Endodermal cell (in vitro differentiated cells): ENCODE measurements around the gene ATP10B. TPM values are rescaled to one million over a fixed set of nuclear protein-coding genes. Genes with fewer than 3 reads are reported as not detected.

ENCODE experiments used
- DNase-seq: peaks from one replicate; pipeline ENCODE4 v3.0.0-alpha.2; 2017
- H3K27ac ChIP-seq: 2 replicates; pipeline ENCODE4 v1.5.1; 2013; ENCODE audit warnings: mild to moderate bottlenecking, low read depth, low read length, moderate library complexity
- H3K27me3 ChIP-seq: 2 replicates; pipeline ENCODE4 v1.6.1; 2013; ENCODE audit warnings: mild to moderate bottlenecking, low read length, moderate library complexity; ENCODE audit not compliant: insufficient read depth, control insufficient read depth, poor library complexity, severe bottlenecking
- H3K36me3 ChIP-seq: 2 replicates; pipeline ENCODE4 v1.7.0; 2013; ENCODE audit warnings: mild to moderate bottlenecking, low read length, moderate library complexity; ENCODE audit not compliant: control insufficient read depth, insufficient read depth
- H3K4me1 ChIP-seq: one replicate; pipeline ENCODE4 v1.7.0; 2013; ENCODE audit warnings: low read length; ENCODE audit not compliant: control insufficient read depth, insufficient read depth
- H3K4me3 ChIP-seq: 2 replicates; pipeline ENCODE4 v1.5.1; 2013; ENCODE audit warnings: mild to moderate bottlenecking, low read length, moderate library complexity
- H3K9ac ChIP-seq: 2 replicates; pipeline ENCODE4 v1.6.1; 2013; ENCODE audit warnings: mild to moderate bottlenecking, low read length, moderate library complexity; ENCODE audit not compliant: poor library complexity, severe bottlenecking; ENCODE audit errors: extremely low read depth
- H3K9me3 ChIP-seq: 2 replicates; pipeline ENCODE4 v1.6.1; 2013; ENCODE audit warnings: mild to moderate bottlenecking, low read length, moderate library complexity; ENCODE audit not compliant: control insufficient read depth
- H3K27ac Mint-ChIP-seq: 2 replicates; pipeline ENCODE4 v1.8.0; 2020; ENCODE audit warnings: mixed read lengths
- H3K27me3 Mint-ChIP-seq: 2 replicates; pipeline ENCODE4 v1.8.0; 2021; ENCODE audit warnings: mild to moderate bottlenecking, mixed read lengths; ENCODE audit not compliant: insufficient read depth
- H3K36me3 Mint-ChIP-seq: 2 replicates; pipeline ENCODE4 v1.8.0; 2020; ENCODE audit warnings: low read depth, mixed read lengths
- H3K4me1 Mint-ChIP-seq: 2 replicates; pipeline ENCODE4 v1.8.0; 2020; ENCODE audit warnings: mixed read lengths
- H3K4me3 Mint-ChIP-seq: 2 replicates; pipeline ENCODE4 v1.8.0; 2020; ENCODE audit warnings: mild to moderate bottlenecking, moderate library complexity, mixed read lengths
- H3K9me3 Mint-ChIP-seq: 2 replicates; pipeline ENCODE4 v1.8.0; 2020; ENCODE audit warnings: mild to moderate bottlenecking, mixed read lengths
- WGBS, 2 experiments: methylation state at CpG; one replicate each; pipeline versions ENCODE4 v1.1.5 to v1.1.7; 2013; ENCODE audit warnings: missing lambda C conversion rate in 2 of 2, mixed read lengths in 1 of 2; ENCODE audit not compliant: insufficient coverage in 1 of 2, insufficient read length in 1 of 2; 5-methylcytosine and 5-hydroxymethylcytosine counted together
- total RNA-seq, 2 donors: library from RNA; stranded (reverse); fragmentation: NEBNext Ultra II Directional in 1 of 2; extraction: Animal tissue kit (Norgen Biotek cat#: 25700) in 1 of 2; gene quantifications; 2 replicates in 1 of 2; 3 replicates in 1 of 2; pipeline ENCODE4 v1.2.1, GENCODE V29; 2021
- TF ChIP-seq, protein P1 (sequence below): fragments of 200-600 bp; sonication (generic); conservative IDR thresholded peaks from 2 replicates; pipeline ENCODE4 v1.5.0; 2021; ENCODE audit warnings: antibody characterized with exemption, mild to moderate bottlenecking

The ATP10B gene
- total RNA-seq, 2 donors from 2014 or later = 0.15 to 0.38 TPM

GRCh38 chr5:160694896-160695295 is 157.1 kb downstream of the ATP10B start:
- Mint-ChIP-seq H3K9me3 (no peaks in the 10 kb centered on the region), H3K36me3 (no peaks in the 10 kb centered on the region), H3K27ac (no peak overlapping the region), H3K4me1 (peaks cover 12% of the 10 kb centered on the region), H3K4me3 (no peak overlapping the region), H3K27me3 (no peaks in the 10 kb centered on the region)
- no peaks in the 10 kb centered on the region for H3K27me3 ChIP-seq
- peaks cover 3% of the 10 kb centered on the region for H3K4me1 ChIP-seq
- H3K9me3 ChIP-seq = no peaks in the 10 kb centered on the region
- no peak overlapping the region for H3K4me3 ChIP-seq
- DNase-seq = no peak
- no peak overlapping the region for H3K27ac ChIP-seq
- TF ChIP-seq, protein P1, sequence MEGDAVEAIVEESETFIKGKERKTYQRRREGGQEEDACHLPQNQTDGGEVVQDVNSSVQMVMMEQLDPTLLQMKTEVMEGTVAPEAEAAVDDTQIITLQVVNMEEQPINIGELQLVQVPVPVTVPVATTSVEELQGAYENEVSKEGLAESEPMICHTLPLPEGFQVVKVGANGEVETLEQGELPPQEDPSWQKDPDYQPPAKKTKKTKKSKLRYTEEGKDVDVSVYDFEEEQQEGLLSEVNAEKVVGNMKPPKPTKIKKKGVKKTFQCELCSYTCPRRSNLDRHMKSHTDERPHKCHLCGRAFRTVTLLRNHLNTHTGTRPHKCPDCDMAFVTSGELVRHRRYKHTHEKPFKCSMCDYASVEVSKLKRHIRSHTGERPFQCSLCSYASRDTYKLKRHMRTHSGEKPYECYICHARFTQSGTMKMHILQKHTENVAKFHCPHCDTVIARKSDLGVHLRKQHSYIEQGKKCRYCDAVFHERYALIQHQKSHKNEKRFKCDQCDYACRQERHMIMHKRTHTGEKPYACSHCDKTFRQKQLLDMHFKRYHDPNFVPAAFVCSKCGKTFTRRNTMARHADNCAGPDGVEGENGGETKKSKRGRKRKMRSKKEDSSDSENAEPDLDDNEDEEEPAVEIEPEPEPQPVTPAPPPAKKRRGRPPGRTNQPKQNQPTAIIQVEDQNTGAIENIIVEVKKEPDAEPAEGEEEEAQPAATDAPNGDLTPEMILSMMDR = no peak
- WGBS, 2 experiments = 93 to 95% methylated on average over 1 to 2 of the region's 2 CpGs
- H3K9ac ChIP-seq = no peak overlapping the region
- H3K36me3 ChIP-seq = no peaks in the 10 kb centered on the region

DNA sequence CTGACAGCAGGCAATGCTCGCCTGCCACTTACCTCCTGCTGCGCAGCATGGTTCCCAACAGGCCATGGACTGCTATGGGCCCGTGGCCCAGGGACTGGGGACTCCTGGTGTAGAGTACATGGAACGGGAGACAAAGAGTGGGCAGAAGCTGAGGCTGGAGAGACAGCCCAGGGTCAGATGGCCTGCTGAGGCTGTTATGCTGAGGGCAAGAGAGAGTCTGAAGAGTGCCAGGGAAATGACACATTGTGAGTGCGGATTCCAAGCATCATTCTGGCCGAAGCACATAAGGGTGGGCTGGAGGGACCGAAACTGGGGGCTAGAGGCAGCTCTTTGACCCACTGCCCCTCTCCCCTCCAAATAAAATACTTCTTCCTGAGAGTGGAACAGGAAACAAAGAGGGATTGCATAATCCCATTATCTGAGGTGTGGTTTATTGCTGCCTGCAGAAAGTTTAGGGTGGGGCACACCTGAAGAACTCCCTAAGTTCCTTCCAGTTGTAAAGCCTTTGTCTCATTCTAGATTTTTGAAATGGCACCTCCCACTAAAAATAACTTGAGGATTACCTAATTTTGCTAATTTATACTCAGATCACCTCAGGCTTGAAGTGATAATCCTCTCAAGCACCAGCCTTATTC is 158.1 kb downstream of the ATP10B start:
- TF ChIP-seq, protein P1 = no peak
- no peaks in the 10 kb centered on the region for H3K36me3 ChIP-seq
- no peaks in the 10 kb centered on the region for H3K27me3 Mint-ChIP-seq
- no peak overlapping the region for H3K4me3 ChIP-seq
- peaks cover 9% of the 10 kb centered on the region for H3K4me1 Mint-ChIP-seq
- H3K4me1 ChIP-seq = no peaks in the 10 kb centered on the region
- no peak overlapping the region for H3K9ac ChIP-seq
- no peak overlapping the region for H3K27ac ChIP-seq
- 47 to 77% methylated on average over 5 to 7 of the region's 7 CpGs for WGBS, 2 experiments
- H3K36me3 Mint-ChIP-seq = no peaks in the 10 kb centered on the region
- peak; percentile 53 for DNase-seq
- H3K9me3 Mint-ChIP-seq = no peaks in the 10 kb centered on the region
- no peaks in the 10 kb centered on the region for H3K9me3 ChIP-seq
- no peaks in the 10 kb centered on the region for H3K27me3 ChIP-seq
- no peak overlapping the region for H3K27ac Mint-ChIP-seq
- no peak overlapping the region for H3K4me3 Mint-ChIP-seq

GRCh38 chr5:160692271-160692670 is 159.7 kb downstream of the ATP10B start:
- Histone ChIP-seq H3K36me3 (no peaks in the 10 kb centered on the region), H3K27me3 (no peaks in the 10 kb centered on the region), H3K9me3 (no peaks in the 10 kb centered on the region), H3K4me1 (no peaks in the 10 kb centered on the region), H3K9ac (no peak overlapping the region), H3K4me3 (no peak overlapping the region), H3K27ac (no peak overlapping the region)
- H3K4me3 Mint-ChIP-seq = no peak overlapping the region
- H3K27ac Mint-ChIP-seq = no peak overlapping the region
- no peaks in the 10 kb centered on the region for H3K9me3 Mint-ChIP-seq
- TF ChIP-seq, protein P1 = no peak
- DNase-seq = no peak
- H3K36me3 Mint-ChIP-seq = no peaks in the 10 kb centered on the region
- H3K27me3 Mint-ChIP-seq = no peaks in the 10 kb centered on the region
- peaks cover 9% of the 10 kb centered on the region for H3K4me1 Mint-ChIP-seq
- 85 to 93% methylated on average over 2 of the region's 2 CpGs for WGBS, 2 experiments
